ENCODE data around the gene SPRED1.

The SPRED1 gene

DNA sequence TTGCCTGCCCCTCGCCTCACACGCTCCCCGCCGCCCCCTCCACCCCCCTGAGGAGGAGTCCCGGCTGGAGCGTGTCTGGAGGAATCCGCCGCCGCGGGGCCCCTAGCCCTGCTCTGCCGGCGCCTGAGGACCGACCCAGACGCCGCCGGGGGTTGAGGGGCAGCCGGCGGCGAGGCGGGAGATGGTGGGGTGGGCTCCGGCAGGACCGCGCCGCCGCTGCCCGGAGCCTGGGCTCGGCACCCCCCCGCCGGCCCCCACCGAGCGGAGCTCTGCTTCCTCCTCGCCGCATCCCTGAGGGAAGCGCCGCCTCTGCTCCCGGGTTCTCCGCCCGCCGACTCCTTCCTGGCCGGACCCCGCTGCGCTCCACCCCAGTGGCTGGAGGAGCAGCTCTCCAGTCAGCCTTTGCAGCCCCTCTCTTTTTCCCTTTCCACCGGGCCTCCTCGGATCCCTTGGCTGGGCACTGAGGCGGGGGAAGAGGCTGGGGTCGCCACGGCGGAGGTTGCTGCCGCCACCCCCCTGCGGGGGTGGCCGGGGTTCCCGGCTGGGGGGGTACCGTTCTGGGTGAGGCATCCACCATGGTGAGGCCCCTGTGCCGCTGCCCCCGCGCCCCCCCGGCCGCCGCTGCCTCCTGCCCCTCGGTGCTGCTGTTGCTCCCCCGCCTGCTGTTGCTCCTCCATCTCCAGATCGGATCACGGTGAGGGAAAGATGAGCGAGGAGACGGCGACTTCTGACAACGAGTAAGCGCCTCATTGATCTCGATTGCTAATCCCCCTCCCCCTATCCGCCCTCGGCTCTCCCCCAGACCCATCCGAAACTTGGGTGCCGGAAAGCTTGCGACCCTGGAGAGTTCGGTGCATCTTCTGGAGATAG, at the start of gene SPRED1:
TSS of gene SPRED1 (plus strand) at position 356 of the 870 bp plus-strand sequence. CDS start at position 706, 350 bp downstream.
- H3K27me3 ChIP-seq (ENCODE audit: control insufficient read depth, insufficient read depth, low read length) = no peaks in the 10 kb centered on the region
- H3K27ac ChIP-seq (ENCODE audit: low read depth, low read length) = peak within 1 kb of the TSS; percentile 96
- no peaks in the 10 kb centered on the region for H3K36me3 ChIP-seq (ENCODE audit: control insufficient read depth, insufficient read depth, low read length)
- peak within 1 kb of the TSS; percentile 84 for H3K4me3 ChIP-seq (ENCODE audit: low read length)
- peak within 1 kb of the TSS; percentile 50 for H3K9ac ChIP-seq (ENCODE audit: low read length)
- H3K4me1 ChIP-seq (ENCODE audit: control insufficient read depth, insufficient read depth, low read length) = peaks cover 5% of the 10 kb centered on the region

DNA sequence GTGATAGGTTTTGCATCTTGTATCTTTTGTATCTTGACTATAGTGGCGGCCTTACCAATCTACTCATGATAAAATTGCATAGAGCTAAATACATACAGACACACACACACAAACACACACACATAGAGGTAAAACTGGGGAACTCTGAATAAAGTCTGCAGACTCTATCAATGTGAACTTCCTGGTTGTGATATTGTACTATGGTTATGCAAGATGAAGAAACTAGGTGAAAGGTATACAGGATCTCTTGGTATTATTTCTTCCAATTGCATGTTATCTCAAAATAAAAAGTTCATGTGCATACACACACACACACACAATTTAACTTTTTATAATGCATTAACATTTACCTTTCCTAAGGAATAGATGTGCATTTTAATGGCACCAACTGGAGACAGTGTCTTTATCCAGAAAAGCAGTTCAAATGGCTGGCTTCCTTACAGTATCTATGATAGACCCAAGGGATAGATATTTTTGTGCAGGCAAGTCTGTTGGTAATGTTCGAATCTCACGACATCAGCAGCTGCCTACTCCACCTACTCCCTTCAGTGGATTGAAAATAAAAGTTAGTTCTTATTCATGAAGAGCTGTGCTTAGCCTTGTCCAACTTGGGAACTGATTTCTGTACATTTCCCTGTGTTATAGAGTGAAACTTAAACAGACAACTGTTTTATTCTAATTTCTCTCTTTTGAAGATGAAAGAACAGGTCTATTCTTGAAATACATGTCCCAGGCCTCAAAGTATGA, 46.9 kb upstream of the SPRED1 start:
- H3K36me3 ChIP-seq (ENCODE audit: control insufficient read depth, insufficient read depth, low read length) = no peaks in the 10 kb centered on the region
- H3K27ac ChIP-seq (ENCODE audit: low read depth, low read length) = no peak overlapping the region
- no peak overlapping the region for H3K4me3 ChIP-seq (ENCODE audit: low read length)
- H3K4me1 ChIP-seq (ENCODE audit: control insufficient read depth, insufficient read depth, low read length) = no peaks in the 10 kb centered on the region
- no peak overlapping the region for H3K9ac ChIP-seq (ENCODE audit: low read length)
- no peaks in the 10 kb centered on the region for H3K27me3 ChIP-seq (ENCODE audit: control insufficient read depth, insufficient read depth, low read length)

- Histone ChIP-seq H3K36me3 (ENCODE audit: control insufficient read depth, insufficient read depth, low read length) (no peaks in the 10 kb centered on the region), H3K4me1 (ENCODE audit: control insufficient read depth, insufficient read depth, low read length) (peaks cover 2% of the 10 kb centered on the region), H3K27ac (ENCODE audit: low read depth, low read length) (no peak overlapping the region)
Observed at GRCh38 chr15:38207621-38208020, 45.0 kb upstream of the SPRED1 start.

GRCh38 chr15:38208206-38208605, 44.4 kb upstream of the SPRED1 start:
- Histone ChIP-seq H3K27ac (ENCODE audit: low read depth, low read length) (no peak overlapping the region), H3K36me3 (ENCODE audit: control insufficient read depth, insufficient read depth, low read length) (no peaks in the 10 kb centered on the region), H3K4me1 (ENCODE audit: control insufficient read depth, insufficient read depth, low read length) (peaks cover 3% of the 10 kb centered on the region), H3K27me3 (ENCODE audit: control insufficient read depth, insufficient read depth, low read length) (no peaks in the 10 kb centered on the region), H3K4me3 (ENCODE audit: low read length) (no peak overlapping the region), H3K9ac (ENCODE audit: low read length) (no peak overlapping the region)

More at GRCh38 chr15:38207621-38208020, 45.0 kb upstream of the SPRED1 start:
- Histone ChIP-seq H3K27me3 (ENCODE audit: control insufficient read depth, insufficient read depth, low read length) (no peaks in the 10 kb centered on the region), H3K9ac (ENCODE audit: low read length) (no peak overlapping the region), H3K4me3 (ENCODE audit: low read length) (no peak overlapping the region)

- Histone ChIP-seq H3K27me3 (ENCODE audit: control insufficient read depth, insufficient read depth, low read length) (no peaks in the 10 kb centered on the region), H3K27ac (ENCODE audit: low read depth, low read length) (no peak overlapping the region), H3K4me3 (ENCODE audit: low read length) (no peak overlapping the region), H3K9ac (ENCODE audit: low read length) (no peak overlapping the region), H3K4me1 (ENCODE audit: control insufficient read depth, insufficient read depth, low read length) (peaks cover 3% of the 10 kb centered on the region), H3K36me3 (ENCODE audit: control insufficient read depth, insufficient read depth, low read length) (no peaks in the 10 kb centered on the region)
Observed at GRCh38 chr15:38208779-38209178, 43.9 kb upstream of the SPRED1 start.

- no peaks in the 10 kb centered on the region for H3K36me3 ChIP-seq (ENCODE audit: control insufficient read depth, insufficient read depth, low read length)
- H3K4me1 ChIP-seq (ENCODE audit: control insufficient read depth, insufficient read depth, low read length) = peaks cover 3% of the 10 kb centered on the region
- no peak overlapping the region for H3K27ac ChIP-seq (ENCODE audit: low read depth, low read length)
- no peak overlapping the region for H3K4me3 ChIP-seq (ENCODE audit: low read length)
- no peak overlapping the region for H3K9ac ChIP-seq (ENCODE audit: low read length)
- H3K27me3 ChIP-seq (ENCODE audit: control insufficient read depth, insufficient read depth, low read length) = no peaks in the 10 kb centered on the region
Observed at GRCh38 chr15:38211249-38211648, 41.4 kb upstream of the SPRED1 start.

GRCh38 chr15:38211811-38212210, 40.8 kb upstream of the SPRED1 start:
- Histone ChIP-seq H3K9ac (ENCODE audit: low read length) (no peak overlapping the region), H3K36me3 (ENCODE audit: control insufficient read depth, insufficient read depth, low read length) (no peaks in the 10 kb centered on the region), H3K4me1 (ENCODE audit: control insufficient read depth, insufficient read depth, low read length) (peaks cover 3% of the 10 kb centered on the region), H3K27ac (ENCODE audit: low read depth, low read length) (no peak overlapping the region), H3K27me3 (ENCODE audit: control insufficient read depth, insufficient read depth, low read length) (no peaks in the 10 kb centered on the region), H3K4me3 (ENCODE audit: low read length) (no peak overlapping the region)

DNA sequence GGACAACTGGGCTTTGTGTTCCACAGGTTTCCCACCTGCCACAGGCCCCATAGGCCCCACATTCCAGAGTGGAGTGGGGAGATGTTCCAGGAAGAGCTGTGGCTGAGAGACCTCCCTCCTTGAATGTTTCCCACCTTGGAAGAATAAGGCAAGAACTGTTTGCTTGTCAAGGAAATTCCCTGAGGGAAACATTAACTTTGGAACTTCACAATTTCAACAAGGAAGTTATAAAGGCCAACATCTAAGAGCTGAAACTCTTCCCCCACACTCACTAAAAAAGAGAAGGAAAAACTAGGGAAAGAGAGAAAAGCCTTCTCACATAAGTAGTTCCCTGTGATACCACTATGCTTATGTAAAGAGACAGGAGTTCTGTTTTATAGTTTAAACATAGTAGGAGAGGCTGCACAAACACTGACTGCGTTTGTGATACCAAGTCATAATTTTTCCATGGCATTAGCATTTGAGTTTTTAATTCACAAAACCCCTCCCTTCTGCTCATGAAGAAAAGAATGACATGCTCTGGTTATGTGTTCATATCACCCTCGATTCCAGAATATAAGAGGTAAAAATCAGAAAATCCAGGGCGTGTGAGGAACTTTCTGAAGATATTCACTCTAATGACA, 39.8 kb upstream of the SPRED1 start:
- Histone ChIP-seq H3K4me3 (ENCODE audit: low read length) (no peak overlapping the region), H3K4me1 (ENCODE audit: control insufficient read depth, insufficient read depth, low read length) (peaks cover 3% of the 10 kb centered on the region), H3K9ac (ENCODE audit: low read length) (no peak overlapping the region), H3K27ac (ENCODE audit: low read depth, low read length) (no peak overlapping the region), H3K27me3 (ENCODE audit: control insufficient read depth, insufficient read depth, low read length) (no peaks in the 10 kb centered on the region), H3K36me3 (ENCODE audit: control insufficient read depth, insufficient read depth, low read length) (no peaks in the 10 kb centered on the region)

GRCh38 chr15:38213356-38213755, 39.3 kb upstream of the SPRED1 start:
- no peak overlapping the region for H3K9ac ChIP-seq (ENCODE audit: low read length)
- no peak overlapping the region for H3K4me3 ChIP-seq (ENCODE audit: low read length)
- peaks cover 3% of the 10 kb centered on the region for H3K4me1 ChIP-seq (ENCODE audit: control insufficient read depth, insufficient read depth, low read length)
- H3K27ac ChIP-seq (ENCODE audit: low read depth, low read length) = no peak overlapping the region
- H3K27me3 ChIP-seq (ENCODE audit: control insufficient read depth, insufficient read depth, low read length) = no peaks in the 10 kb centered on the region
- H3K36me3 ChIP-seq (ENCODE audit: control insufficient read depth, insufficient read depth, low read length) = no peaks in the 10 kb centered on the region

DNA sequence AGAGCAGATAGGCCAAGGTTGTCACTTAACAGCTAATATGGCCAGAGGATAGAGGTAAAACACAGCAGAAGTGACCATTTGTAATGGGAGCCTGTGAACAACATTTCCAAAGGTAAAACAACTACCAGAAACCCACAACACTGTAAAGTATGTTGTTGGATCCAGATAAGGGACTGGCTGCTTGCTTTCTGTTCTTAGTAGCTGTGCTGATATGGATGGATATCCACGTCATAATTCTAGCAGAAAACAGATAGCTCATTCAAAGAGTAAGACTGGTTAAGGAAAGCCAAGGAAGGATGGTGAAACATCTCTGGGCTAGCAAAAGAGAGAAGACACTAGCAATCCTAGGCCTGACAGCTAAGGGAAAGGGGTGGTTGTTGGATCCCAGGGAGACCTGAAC, 36.9 kb upstream of the SPRED1 start:
- Histone ChIP-seq H3K27ac (ENCODE audit: low read depth, low read length) (no peak overlapping the region), H3K4me1 (ENCODE audit: control insufficient read depth, insufficient read depth, low read length) (peaks cover 3% of the 10 kb centered on the region), H3K36me3 (ENCODE audit: control insufficient read depth, insufficient read depth, low read length) (no peaks in the 10 kb centered on the region), H3K27me3 (ENCODE audit: control insufficient read depth, insufficient read depth, low read length) (no peaks in the 10 kb centered on the region), H3K9ac (ENCODE audit: low read length) (no peak overlapping the region), H3K4me3 (ENCODE audit: low read length) (no peak overlapping the region)

- Histone ChIP-seq H3K27me3 (ENCODE audit: control insufficient read depth, insufficient read depth, low read length) (no peaks in the 10 kb centered on the region), H3K9ac (ENCODE audit: low read length) (no peak overlapping the region), H3K4me3 (ENCODE audit: low read length) (no peak overlapping the region), H3K4me1 (ENCODE audit: control insufficient read depth, insufficient read depth, low read length) (peaks cover 3% of the 10 kb centered on the region), H3K36me3 (ENCODE audit: control insufficient read depth, insufficient read depth, low read length) (no peaks in the 10 kb centered on the region), H3K27ac (ENCODE audit: low read depth, low read length) (no peak overlapping the region)
Observed at GRCh38 chr15:38216763-38217162, 35.9 kb upstream of the SPRED1 start.

GRCh38 chr15:38217191-38217595, 35.4 kb upstream of the SPRED1 start:
- Histone ChIP-seq H3K9ac (ENCODE audit: low read length) (no peak overlapping the region), H3K27me3 (ENCODE audit: control insufficient read depth, insufficient read depth, low read length) (no peaks in the 10 kb centered on the region), H3K27ac (ENCODE audit: low read depth, low read length) (no peak overlapping the region), H3K4me3 (ENCODE audit: low read length) (no peak overlapping the region), H3K36me3 (ENCODE audit: control insufficient read depth, insufficient read depth, low read length) (no peaks in the 10 kb centered on the region), H3K4me1 (ENCODE audit: control insufficient read depth, insufficient read depth, low read length) (peaks cover 3% of the 10 kb centered on the region)
